Coronary artery (tissue), 2 donors: Measurements from ENCODE around the gene RTL10.
"Not testable (repeated sequence)": the region's sequence is repeated elsewhere in the genome, so short reads cannot be mapped to it uniquely, and the experiment has no call there.

Source experiments
- DNase-seq: peaks from one replicate; pipeline ENCODE4 v3.0.0-alpha.2; 2017; ENCODE audit warnings: low spot score
- H3K27ac ChIP-seq, 2 donors: fragments of 200-600 bp; sonication (generic); one replicate each; pipeline ENCODE4 v1.5.1; 2016 to 2019
- H3K4me3 ChIP-seq: fragments of 200-600 bp; sonication (generic); 2 replicates; pipeline ENCODE4 v1.5.1; 2016; ENCODE audit warnings: mild to moderate bottlenecking, moderate library complexity
- TF ChIP-seq, protein P1 (sequence below): fragments of 200-600 bp; sonication (generic); IDR thresholded peaks from one replicate; pipeline ENCODE4 v1.5.1; 2019; ENCODE audit warnings: antibody characterized with exemption

The RTL10 gene

DNA sequence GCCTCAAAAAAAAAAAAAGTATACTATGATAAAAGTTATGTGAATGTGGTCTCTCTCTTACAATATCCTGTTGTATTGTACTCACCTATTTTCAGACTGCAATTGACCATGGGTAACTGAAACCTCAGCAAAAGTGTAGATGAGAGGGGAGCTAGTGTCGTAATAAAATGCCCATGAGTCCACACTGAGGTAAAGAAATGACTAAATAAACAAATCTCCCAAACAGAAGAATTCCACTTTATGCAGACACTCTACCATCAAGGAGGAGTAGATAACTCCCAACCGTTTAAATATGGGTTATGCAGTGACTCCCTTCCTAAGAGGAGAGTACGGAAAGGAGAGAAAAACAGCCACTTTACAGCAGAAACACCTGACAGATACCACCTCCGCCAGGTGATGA is 14.6 kb downstream of the RTL10 start:
- Histone ChIP-seq H3K27ac (no peak overlapping the region), H3K4me3 (no peak overlapping the region)
- DNase-seq = no peak
- TF ChIP-seq, protein P1, sequence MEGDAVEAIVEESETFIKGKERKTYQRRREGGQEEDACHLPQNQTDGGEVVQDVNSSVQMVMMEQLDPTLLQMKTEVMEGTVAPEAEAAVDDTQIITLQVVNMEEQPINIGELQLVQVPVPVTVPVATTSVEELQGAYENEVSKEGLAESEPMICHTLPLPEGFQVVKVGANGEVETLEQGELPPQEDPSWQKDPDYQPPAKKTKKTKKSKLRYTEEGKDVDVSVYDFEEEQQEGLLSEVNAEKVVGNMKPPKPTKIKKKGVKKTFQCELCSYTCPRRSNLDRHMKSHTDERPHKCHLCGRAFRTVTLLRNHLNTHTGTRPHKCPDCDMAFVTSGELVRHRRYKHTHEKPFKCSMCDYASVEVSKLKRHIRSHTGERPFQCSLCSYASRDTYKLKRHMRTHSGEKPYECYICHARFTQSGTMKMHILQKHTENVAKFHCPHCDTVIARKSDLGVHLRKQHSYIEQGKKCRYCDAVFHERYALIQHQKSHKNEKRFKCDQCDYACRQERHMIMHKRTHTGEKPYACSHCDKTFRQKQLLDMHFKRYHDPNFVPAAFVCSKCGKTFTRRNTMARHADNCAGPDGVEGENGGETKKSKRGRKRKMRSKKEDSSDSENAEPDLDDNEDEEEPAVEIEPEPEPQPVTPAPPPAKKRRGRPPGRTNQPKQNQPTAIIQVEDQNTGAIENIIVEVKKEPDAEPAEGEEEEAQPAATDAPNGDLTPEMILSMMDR = no peak

DNA sequence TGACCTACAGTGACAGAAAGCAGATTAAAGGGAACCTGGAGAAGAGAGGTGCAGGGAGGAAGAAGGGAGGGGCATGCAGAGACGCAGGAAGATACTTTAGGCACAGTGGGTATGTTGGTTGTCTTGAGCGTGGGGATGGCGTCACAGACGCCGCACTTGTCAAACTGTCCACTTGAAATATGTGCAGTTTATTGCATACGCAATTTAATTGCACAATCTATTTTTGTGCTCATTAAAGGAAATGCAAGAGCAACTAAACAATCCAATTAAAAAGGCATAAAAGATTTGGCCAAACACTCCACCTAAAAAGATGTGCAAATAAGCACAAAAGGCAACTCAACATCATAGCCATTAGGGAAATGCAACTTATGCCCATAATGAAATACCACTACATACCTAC is 16.8 kb downstream of the RTL10 start:
- Histone ChIP-seq H3K27ac (no peak overlapping the region), H3K4me3 (no peak overlapping the region)
- TF ChIP-seq, protein P1 = no peak
- no peak for DNase-seq

DNA sequence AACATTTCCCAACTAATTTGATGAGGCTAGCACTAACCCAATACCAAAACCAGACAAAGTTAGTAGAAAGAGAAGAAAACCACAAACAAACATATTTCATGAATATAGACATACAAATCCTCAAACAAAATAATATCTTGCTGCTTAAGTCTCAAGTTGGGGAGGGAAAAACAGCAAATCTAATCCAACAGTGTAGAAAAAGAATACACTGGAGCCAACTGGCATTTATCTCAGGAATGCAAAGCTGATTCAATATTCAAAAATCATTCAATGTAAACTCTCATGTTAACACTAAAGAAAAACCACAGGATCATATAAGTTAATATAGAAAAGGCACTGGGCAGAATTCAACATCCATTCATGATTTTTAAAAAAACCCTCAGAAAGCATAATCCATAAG is 18.2 kb downstream of the RTL10 start:
- TF ChIP-seq, protein P1 = no peak
- no peak for DNase-seq
- Histone ChIP-seq H3K27ac (no peak overlapping the region), H3K4me3 (no peak overlapping the region)

DNA sequence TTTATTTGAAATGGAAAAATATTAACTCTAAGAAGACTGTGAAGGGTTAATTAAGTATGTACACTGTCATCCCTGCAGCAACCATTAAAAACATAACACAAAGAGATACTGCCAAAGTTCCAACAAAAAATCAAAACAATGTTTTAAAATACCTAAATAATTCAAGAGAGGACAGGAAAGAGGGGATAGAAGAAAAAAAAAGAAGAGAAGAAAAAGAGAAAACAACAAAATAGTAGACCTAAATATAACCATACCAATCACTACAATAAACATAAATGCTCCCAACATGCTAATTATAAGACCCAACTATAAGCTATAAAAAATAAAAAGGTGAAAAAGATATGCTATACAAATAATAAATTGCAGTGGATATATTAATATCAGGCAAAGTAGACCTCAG is 20.1 kb downstream of the RTL10 start:
- TF ChIP-seq, protein P1 = no peak
- Histone ChIP-seq H3K4me3 (no peak overlapping the region), H3K27ac (no peak overlapping the region)
- no peak for DNase-seq

DNA sequence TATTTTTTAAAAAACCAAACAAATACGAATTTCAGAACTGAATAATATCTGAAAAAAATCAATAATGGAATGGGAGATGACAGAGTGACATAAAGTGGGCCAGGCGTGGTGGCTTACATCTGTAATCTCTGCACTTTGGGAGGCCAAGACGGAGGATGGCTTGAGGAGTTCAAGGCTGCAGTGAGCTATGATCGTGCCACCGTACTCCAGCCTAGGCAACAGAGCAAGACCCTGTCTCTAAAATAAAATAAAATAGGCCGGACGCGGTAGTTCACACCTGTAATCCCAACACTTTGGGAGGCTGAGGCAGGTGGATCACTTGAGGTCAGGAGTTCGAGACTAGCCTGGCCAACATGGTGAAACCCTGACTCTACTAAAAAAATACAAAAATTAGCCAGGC is 21.3 kb downstream of the RTL10 start:
- DNase-seq, H3K4me3 ChIP-seq, H3K27ac ChIP-seq: not testable (repeated sequence)

GRCh38 chr22:19832476-19833108 is 22.1 kb downstream of the RTL10 start:
- no peak for DNase-seq
- Histone ChIP-seq H3K27ac (no peak overlapping the region), H3K4me3 (no peak overlapping the region)
- TF ChIP-seq, protein P1 = no peak

GRCh38 chr22:19831979-19832378 is 22.7 kb downstream of the RTL10 start:
- DNase-seq, H3K4me3 ChIP-seq, H3K27ac ChIP-seq: not testable (repeated sequence)

DNA sequence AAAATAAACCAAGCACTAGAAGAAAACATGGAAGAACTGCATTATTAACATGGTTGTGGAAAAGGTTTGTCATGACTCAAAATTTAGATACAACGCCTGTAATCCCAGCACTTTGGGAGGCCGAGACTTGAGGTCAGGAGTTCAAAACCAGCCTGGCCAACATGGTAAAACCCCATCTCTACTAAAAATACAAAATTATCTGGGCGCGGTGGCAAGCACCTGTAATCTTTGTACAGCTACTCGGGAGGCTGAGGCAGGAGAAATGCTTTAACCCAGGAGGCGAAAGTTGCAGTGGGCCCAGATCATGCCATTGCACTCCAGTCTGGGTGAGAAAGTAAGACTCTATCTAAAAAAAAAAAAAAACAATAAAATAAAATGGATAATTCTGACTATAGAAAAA is 23.7 kb downstream of the RTL10 start:
- Histone ChIP-seq H3K27ac (no peak overlapping the region), H3K4me3 (no peak overlapping the region)
- TF ChIP-seq, protein P1 = no peak
- no peak for DNase-seq
